ENCODE results near the gene KCND2.

KCND2 gene

DNA sequence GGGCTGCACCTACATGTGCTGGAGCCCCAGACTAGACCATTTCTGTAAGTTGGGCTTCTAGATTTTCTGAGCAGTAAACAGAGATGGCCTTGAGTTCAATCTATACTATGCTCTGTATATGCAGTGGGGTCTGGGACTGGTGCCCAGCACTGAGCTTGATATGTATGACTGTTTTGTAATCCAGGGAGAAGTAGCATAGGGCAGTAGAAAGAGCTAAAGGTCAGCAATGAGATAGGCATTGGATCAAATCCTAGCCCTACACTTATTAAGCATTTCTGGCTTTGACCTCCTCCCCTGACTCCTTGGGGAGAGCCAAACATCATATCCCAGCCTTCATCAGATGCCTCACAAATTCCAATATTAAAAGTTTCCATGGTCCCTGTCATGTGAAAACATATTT lies 330.4 kb downstream of the KCND2 start:
- no peak overlapping the region for H3K4me3 ChIP-seq (ENCODE audit: low read depth, low read length)
- no peak for DNase-seq (ENCODE audit: low read depth)
- no peak for TF ChIP-seq CTCF (IDR thresholded peaks at IDR 0.05; ENCODE audit: control insufficient read depth, extremely low read depth, insufficient read depth)

- TF ChIP-seq CTCF (IDR thresholded peaks at IDR 0.05; ENCODE audit: control insufficient read depth, extremely low read depth, insufficient read depth), result no peak
- DNase-seq (ENCODE audit: low read depth), result no peak
- H3K4me3 ChIP-seq (ENCODE audit: low read depth, low read length), result no peak overlapping the region
Observed at GRCh38 chr7:120609136-120609753, 336.3 kb downstream of the KCND2 start.

DNA sequence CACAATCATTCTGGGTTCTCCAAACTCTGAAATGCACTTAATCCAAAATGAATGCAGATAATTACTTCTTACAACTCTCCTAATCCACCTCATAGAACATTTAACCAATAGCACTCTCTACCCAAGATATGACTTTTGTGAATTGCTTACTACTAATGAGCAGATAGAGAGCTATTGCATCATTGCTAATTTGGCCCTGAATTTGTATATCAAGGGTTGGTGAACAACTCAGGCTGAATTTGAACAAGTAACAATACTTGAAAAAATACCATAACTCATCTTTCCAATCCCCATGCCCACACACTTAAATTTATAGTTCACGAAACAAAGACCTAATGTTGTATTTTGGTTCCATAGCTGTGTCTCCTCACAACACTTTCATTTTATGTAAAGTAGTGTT lies 339.0 kb downstream of the KCND2 start:
- no peak for DNase-seq (ENCODE audit: low read depth)
- no peak for TF ChIP-seq CTCF (IDR thresholded peaks at IDR 0.05; ENCODE audit: control insufficient read depth, extremely low read depth, insufficient read depth)
- H3K4me3 ChIP-seq (ENCODE audit: low read depth, low read length), result no peak overlapping the region

- no peak for TF ChIP-seq CTCF (IDR thresholded peaks at IDR 0.05; ENCODE audit: control insufficient read depth, extremely low read depth, insufficient read depth)
- no peak overlapping the region for H3K4me3 ChIP-seq (ENCODE audit: low read depth, low read length)
- no peak for DNase-seq (ENCODE audit: low read depth)
Observed at GRCh38 chr7:120615703-120616102, 342.7 kb downstream of the KCND2 start.

GRCh38 chr7:120617275-120617674 lies 344.3 kb downstream of the KCND2 start:
- H3K4me3 ChIP-seq (ENCODE audit: low read depth, low read length), result no peak overlapping the region
- TF ChIP-seq CTCF (IDR thresholded peaks at IDR 0.05; ENCODE audit: control insufficient read depth, extremely low read depth, insufficient read depth), result no peak
- no peak for DNase-seq (ENCODE audit: low read depth)

DNA sequence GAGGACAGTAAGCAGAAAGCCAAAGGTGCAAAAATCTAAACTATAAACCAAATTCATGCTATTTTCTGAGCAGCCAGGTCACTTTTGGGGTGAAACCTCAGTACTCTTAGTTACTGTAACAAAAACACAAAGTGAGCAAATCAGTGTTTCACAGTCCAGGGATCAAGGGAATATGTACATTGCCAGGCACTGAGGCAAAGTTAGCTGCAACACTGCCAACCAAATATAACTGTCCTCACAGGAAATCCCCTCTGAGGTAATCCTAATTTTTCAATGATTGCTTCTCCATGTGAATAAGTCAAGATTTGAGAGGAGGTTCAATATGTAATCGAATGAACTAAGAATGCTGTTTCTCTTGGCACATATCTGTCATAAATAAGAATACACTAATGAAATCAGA lies 355.3 kb downstream of the KCND2 start:
- no peak overlapping the region for H3K4me3 ChIP-seq (ENCODE audit: low read depth, low read length)
- no peak for DNase-seq (ENCODE audit: low read depth)
- TF ChIP-seq CTCF (IDR thresholded peaks at IDR 0.05; ENCODE audit: control insufficient read depth, extremely low read depth, insufficient read depth), result no peak

- no peak for DNase-seq (ENCODE audit: low read depth)
- TF ChIP-seq CTCF (IDR thresholded peaks at IDR 0.05; ENCODE audit: control insufficient read depth, extremely low read depth, insufficient read depth), result no peak
- no peak overlapping the region for H3K4me3 ChIP-seq (ENCODE audit: low read depth, low read length)
Observed at GRCh38 chr7:120639884-120640283, 366.9 kb downstream of the KCND2 start.

All from LNCaP clone FGC (cell line).